ENCODE results near the gene FFAR2.

FFAR2 gene

GRCh38 chr19:35495107-35496064, 47.3 kb downstream of the FFAR2 start:
- no peak overlapping the region for H3K4me3 ChIP-seq (replicated peaks; ENCODE audit: low read depth, low read length)
- peak; percentile 70 for DNase-seq (ENCODE audit: low read depth)
- peak; percentile 99 for TF ChIP-seq CTCF (IDR thresholded peaks at IDR 0.05; ENCODE audit: low read length, missing control alignments)

- H3K4me3 ChIP-seq (replicated peaks; ENCODE audit: low read depth, low read length): no peak overlapping the region
- no peak for DNase-seq (ENCODE audit: low read depth)
- no peak for TF ChIP-seq CTCF (IDR thresholded peaks at IDR 0.05; ENCODE audit: low read length, missing control alignments)
Observed at GRCh38 chr19:35497406-35497805, 49.3 kb downstream of the FFAR2 start.

- H3K4me3 ChIP-seq (replicated peaks; ENCODE audit: low read depth, low read length): no peak overlapping the region
- TF ChIP-seq CTCF (IDR thresholded peaks at IDR 0.05; ENCODE audit: low read length, missing control alignments): no peak
- no peak for DNase-seq (ENCODE audit: low read depth)
Observed at GRCh38 chr19:35498220-35498619, 50.2 kb downstream of the FFAR2 start.

GRCh38 chr19:35498984-35499527, 51.0 kb downstream of the FFAR2 start:
- H3K4me3 ChIP-seq (replicated peaks; ENCODE audit: low read depth, low read length): no peak overlapping the region
- DNase-seq (ENCODE audit: low read depth): no peak
- TF ChIP-seq CTCF (IDR thresholded peaks at IDR 0.05; ENCODE audit: low read length, missing control alignments): no peak

- TF ChIP-seq CTCF (IDR thresholded peaks at IDR 0.05; ENCODE audit: low read length, missing control alignments): no peak
- H3K4me3 ChIP-seq (replicated peaks; ENCODE audit: low read depth, low read length): no peak overlapping the region
- DNase-seq (ENCODE audit: low read depth): no peak
Observed at GRCh38 chr19:35500611-35501010, 52.6 kb downstream of the FFAR2 start.

Measured in fibroblast of pulmonary artery (primary cell).